ENCODE measurements around the gene FAM171A2. TPM values are rescaled to one million over a fixed set of nuclear protein-coding genes. Genes with fewer than 3 reads are reported as not detected.

Gene FAM171A2
- total and polyA plus RNA-seq, 2 of the 8 experiments (the other 6 are each of a cell fraction or from before 2014, with no cell fraction given): 21.9 to 24.1 TPM

GRCh38 chr17:44334727-44335126 lies 28.9 kb downstream of the FAM171A2 start:
- H3K4ac ChIP-seq (replicated peaks; ENCODE audit: insufficient read length, low read depth, low read length): no peak overlapping the region
- no peak overlapping the region for H2BK120ac ChIP-seq (replicated peaks; ENCODE audit: low read depth, low read length)
- FAIRE-seq (no peak), DNase-seq (ENCODE audit: low read depth in 1 of 2, low spot score in 2 of 2) (no peak)
- H2BK20ac ChIP-seq (ENCODE audit: low read length): no peak overlapping the region
- no peak overlapping the region for H4K91ac ChIP-seq (replicated peaks; ENCODE audit: insufficient read length, low read length)
- H3K4me1 ChIP-seq (replicated peaks in 1 of 4; ENCODE audit: control insufficient read depth in 3 of 4, insufficient read depth in 4 of 4, low read length in 3 of 4): peaks cover 0 to 2% (median 2%) of the 10 kb centered on the region in 4 experiments; a peak in 5 of 7 replicates
- ChIA-PET POLR2A (ENCODE audit: partially characterized antibody) (interaction anchor here (0.7 to 2.1 kb wide), 4 partner anchors 18 to 120 kb away, joined by 3 to 5 read pairs (median 3); no protein-coding TSS in a partner anchor), CTCF (ENCODE audit: partially characterized antibody) (interaction anchor here (0.6 to 11.0 kb wide), 7 partner anchors 10 to 184 kb away, joined by 3 to 158 read pairs (median 8); partner anchors contain the start of gene GRN)
- H3K23me2 ChIP-seq (ENCODE audit: low read depth, low read length): no peaks in the 10 kb centered on the region
- H2AFZ ChIP-seq (ENCODE audit: low read length): no peak overlapping the region
- no peak overlapping the region for H3K56ac ChIP-seq (replicated peaks; ENCODE audit: insufficient read length, low read depth, low read length)
- no peak overlapping the region for H3K4me3 ChIP-seq (ENCODE audit: extremely low read depth in 1 of 4, insufficient read depth in 2 of 4, low read depth in 3 of 4, low read length in 4 of 4)
- no peak for TF ChIP-seq YY1 (IDR thresholded peaks at IDR 0.05; ENCODE audit: low read depth, low read length)
- no peak for TF ChIP-seq GABPA (IDR thresholded peaks at IDR 0.05; ENCODE audit: borderline replicate concordance, insufficient read depth, low read length)
- 0 out of 2 replicates have a peak, but pooled peaks have one; percentile 7 for TF ChIP-seq TEAD4 (IDR thresholded peaks at IDR 0.05; ENCODE audit: low read depth, low read length)
- TF ChIP-seq KDM1A (IDR thresholded peaks at IDR 0.05; ENCODE audit: borderline replicate concordance, low read length): peak; percentile 74
- no peak for TF ChIP-seq NRF1 (IDR thresholded peaks at IDR 0.05; ENCODE audit: low read depth, low read length)
- H2AK5ac ChIP-seq (ENCODE audit: low read depth, low read length): no peak overlapping the region
- no peaks in the 10 kb centered on the region for H4K20me1 ChIP-seq (replicated peaks in 1 of 2; ENCODE audit: control insufficient read depth in 1 of 2, insufficient read depth in 2 of 2, low read length in 2 of 2)
- no peaks in the 10 kb centered on the region for H3K9me3 ChIP-seq (ENCODE audit: insufficient read depth in 2 of 2, low read depth in 1 of 2, low read length in 1 of 2)
- 60% methylated on average over 3 of the region's 3 CpGs; no CpG with 5 or more reads in 1 of the 2 experiments for WGBS, 2 experiments (ENCODE audit: extremely low coverage in 1 of 2, insufficient coverage in 1 of 2, insufficient read length in 1 of 2, insufficient replicate concordance in 2 of 2, low coverage in 1 of 2, low lambda C conversion rate in 2 of 2, missing lambda C conversion rate in 1 of 2)
- H3K36me3 ChIP-seq (ENCODE audit: control insufficient read depth in 2 of 4, insufficient read depth in 4 of 4, low read length in 3 of 4): no peaks in the 10 kb centered on the region
- H3K79me2 ChIP-seq (ENCODE audit: control insufficient read depth in 1 of 2, insufficient read depth in 2 of 2, low read length in 2 of 2): no peaks in the 10 kb centered on the region
- no peak overlapping the region for H2BK5ac ChIP-seq (ENCODE audit: low read depth, low read length)
- no peaks in the 10 kb centered on the region for H3K79me1 ChIP-seq (ENCODE audit: low read depth, low read length)
- H2BK15ac ChIP-seq (ENCODE audit: low read length): no peak overlapping the region
- H4K8ac ChIP-seq (ENCODE audit: extremely low read depth, insufficient read depth, low read length): no peak overlapping the region
- H3K18ac ChIP-seq (ENCODE audit: extremely low read depth, low read length): no peak overlapping the region
- H3K27me3 ChIP-seq (replicated peaks in 1 of 4; ENCODE audit: control insufficient read depth in 3 of 4, extremely low read depth in 1 of 4, insufficient read depth in 3 of 4, low read length in 3 of 4): peaks cover 0 to 2% (median under 1%) of the 10 kb centered on the region in 4 experiments; a peak in 1 of 7 replicates
- no peak overlapping the region for H2BK12ac ChIP-seq (ENCODE audit: low read depth, low read length)
- no peak overlapping the region for H4K5ac ChIP-seq (ENCODE audit: insufficient read length, low read depth, low read length)
- H3K4me2 ChIP-seq (ENCODE audit: insufficient read depth in 1 of 2, low read depth in 2 of 2, low read length in 2 of 2): no peak overlapping the region
- no peak overlapping the region for H3K9ac ChIP-seq (replicated peaks in 1 of 4; ENCODE audit: extremely low read depth in 1 of 4, low read depth in 3 of 4, low read length in 3 of 4)
- no peak overlapping the region for H3K27ac ChIP-seq (ENCODE audit: low read depth, low read length)
- no peak overlapping the region for H3K14ac ChIP-seq (ENCODE audit: insufficient read length)
- no peak overlapping the region for H3K23ac ChIP-seq (ENCODE audit: insufficient read length)

All from H1 (cell line).